ENCODE data around the gene HOXD12.

Gene HOXD12

GRCh38 chr2:176071330-176072291 is 28.0 kb upstream of the HOXD12 start:
- DNase-seq (ENCODE audit: low read depth), result no peak
- H3K4me3 ChIP-seq (ENCODE audit: control insufficient read depth, low read depth, low read length), result no peak overlapping the region
- no peak for TF ChIP-seq CTCF (IDR thresholded peaks at IDR 0.05; ENCODE audit: control insufficient read depth, insufficient read depth, low read depth, low read length, missing control alignments)

GRCh38 chr2:176072292-176072669 is 27.3 kb upstream of the HOXD12 start:
- DNase-seq (ENCODE audit: low read depth), result no peak
- TF ChIP-seq CTCF (IDR thresholded peaks at IDR 0.05; ENCODE audit: control insufficient read depth, insufficient read depth, low read depth, low read length, missing control alignments), result no peak
- no peak overlapping the region for H3K4me3 ChIP-seq (ENCODE audit: control insufficient read depth, low read depth, low read length)

GRCh38 chr2:176072951-176073904 is 26.4 kb upstream of the HOXD12 start:
- DNase-seq (ENCODE audit: low read depth), result no peak
- TF ChIP-seq CTCF (IDR thresholded peaks at IDR 0.05; ENCODE audit: control insufficient read depth, insufficient read depth, low read depth, low read length, missing control alignments), result no peak
- H3K4me3 ChIP-seq (ENCODE audit: control insufficient read depth, low read depth, low read length), result no peak overlapping the region

- H3K4me3 ChIP-seq (ENCODE audit: control insufficient read depth, low read depth, low read length), result no peak overlapping the region
- no peak for DNase-seq (ENCODE audit: low read depth)
- TF ChIP-seq CTCF (IDR thresholded peaks at IDR 0.05; ENCODE audit: control insufficient read depth, insufficient read depth, low read depth, low read length, missing control alignments), result no peak
These were observed 24.6 kb upstream of the HOXD12 start for GRCh38 chr2:176074919-176075425.

GRCh38 chr2:176075481-176075880 is 24.1 kb upstream of the HOXD12 start:
- H3K4me3 ChIP-seq (ENCODE audit: control insufficient read depth, low read depth, low read length), result no peak overlapping the region
- TF ChIP-seq CTCF (IDR thresholded peaks at IDR 0.05; ENCODE audit: control insufficient read depth, insufficient read depth, low read depth, low read length, missing control alignments), result no peak
- no peak for DNase-seq (ENCODE audit: low read depth)

- H3K4me3 ChIP-seq (ENCODE audit: control insufficient read depth, low read depth, low read length), result no peak overlapping the region
- no peak for TF ChIP-seq CTCF (IDR thresholded peaks at IDR 0.05; ENCODE audit: control insufficient read depth, insufficient read depth, low read depth, low read length, missing control alignments)
- no peak for DNase-seq (ENCODE audit: low read depth)
These were observed 23.5 kb upstream of the HOXD12 start for GRCh38 chr2:176076063-176076462.
